Stomach (tissue), 4 donors: ENCODE measurements around the gene ARHGEF37.
"Not testable (repeated sequence)": the region's sequence is repeated elsewhere in the genome, so short reads cannot be mapped to it uniquely, and the experiment has no call there.

Experiments
- CTCF ChIP-seq, 7 experiments: fragments of 450-650 bp in 4 of 7; fragments of 200-600 bp in 3 of 7; sonication (generic) in 3 of 7; IDR thresholded peaks; one replicate each; pipeline ENCODE4 v1.5.1; 2016 to 2019; ENCODE audit warnings: antibody characterized with exemption in 7 of 7, control low read depth in 2 of 7, mild to moderate bottlenecking in 1 of 7
- EP300 ChIP-seq: sonication (generic); formaldehyde crosslinking; IDR thresholded peaks from one replicate; pipeline ENCODE4 v1.6.1; 2017; ENCODE audit warnings: antibody characterized with exemption
- POLR2A ChIP-seq, 4 donors: fragments of 450-650 bp; IDR thresholded peaks; one replicate each; pipeline ENCODE4 v1.6.1; 2016; ENCODE audit warnings: antibody characterized with exemption in 4 of 4, control low read depth in 2 of 4, mild to moderate bottlenecking in 1 of 4, moderate library complexity in 1 of 4

DNA sequence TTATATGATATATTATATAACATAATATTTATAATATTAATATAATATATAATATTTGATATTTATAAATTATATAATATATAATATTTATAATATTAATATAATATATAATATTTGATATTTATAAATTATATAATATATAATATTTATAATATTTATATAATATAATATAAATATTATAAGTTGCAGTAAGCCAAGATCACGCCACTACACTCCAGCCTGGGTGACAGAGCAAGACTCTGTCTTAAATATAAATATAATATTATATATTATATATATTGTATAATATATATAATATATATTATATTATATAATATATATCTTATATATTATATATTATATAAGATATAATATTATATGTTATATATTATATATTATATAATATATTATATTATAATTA lies 68.4 kb downstream of the ARHGEF37 start:
- not testable (repeated sequence) for TF ChIP-seq CTCF (IDR thresholded peaks at IDR 0.05); POLR2A (IDR thresholded peaks at IDR 0.05); EP300
